ENCODE measurements around the gene CFH. TPM values are rescaled to one million over a fixed set of nuclear protein-coding genes. Genes with fewer than 3 reads are reported as not detected.

CFH gene
- total RNA-seq, 1 donor from 2014 or later = not detected

- Mint-ChIP-seq H3K27me3 (ENCODE audit: unreplicated experiment) (peaks cover 5% of the 10 kb centered on the region), H3K27ac (ENCODE audit: unreplicated experiment) (peak overlapping the region; percentile 96), H3K9me3 (ENCODE audit: unreplicated experiment) (peaks cover 12% of the 10 kb centered on the region), H3K36me3 (ENCODE audit: unreplicated experiment) (no peaks in the 10 kb centered on the region), H3K4me1 (ENCODE audit: low read depth, unreplicated experiment) (peaks cover 24% of the 10 kb centered on the region), H3K4me3 (ENCODE audit: unreplicated experiment) (peak overlapping the region; percentile 95)
- DNase-seq = no peak
- peak; percentile 3 for TF ChIP-seq CTCF (IDR thresholded peaks at IDR 0.05; ENCODE audit: partially characterized antibody, unreplicated experiment)
Measured at GRCh38 chr1:196609370-196609737, 42.5 kb upstream of the CFH start.

DNA sequence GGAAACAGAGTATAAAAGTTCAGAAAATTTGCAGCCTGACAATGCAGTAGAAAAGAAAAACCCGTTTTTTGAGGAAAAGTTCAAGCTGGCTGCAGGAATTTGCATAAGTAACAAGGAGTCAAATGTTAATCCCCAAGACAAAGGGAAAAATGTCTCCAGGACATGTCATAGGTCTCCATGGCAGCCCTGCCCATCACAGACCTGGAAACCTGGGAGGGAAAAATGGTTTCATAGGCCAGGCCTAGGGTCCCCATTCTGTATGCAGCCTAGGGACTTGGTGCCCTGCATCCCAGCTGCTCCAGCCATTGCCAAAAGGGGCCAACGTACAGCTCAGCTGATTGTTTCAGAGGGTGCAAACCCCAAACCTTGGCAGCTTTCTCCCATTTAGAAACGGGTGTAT is 40.0 kb upstream of the CFH start:
- TF ChIP-seq CTCF (IDR thresholded peaks at IDR 0.05; ENCODE audit: partially characterized antibody, unreplicated experiment) = no peak
- Mint-ChIP-seq H3K27ac (ENCODE audit: unreplicated experiment) (no peak overlapping the region), H3K36me3 (ENCODE audit: unreplicated experiment) (no peaks in the 10 kb centered on the region), H3K9me3 (ENCODE audit: unreplicated experiment) (peaks cover 12% of the 10 kb centered on the region), H3K4me1 (ENCODE audit: low read depth, unreplicated experiment) (peaks cover 12% of the 10 kb centered on the region), H3K27me3 (ENCODE audit: unreplicated experiment) (peaks cover 5% of the 10 kb centered on the region), H3K4me3 (ENCODE audit: unreplicated experiment) (no peak overlapping the region)
- no peak for DNase-seq

GRCh38 chr1:196619721-196620120 is 32.1 kb upstream of the CFH start:
- peaks cover 2% of the 10 kb centered on the region for H3K4me1 Mint-ChIP-seq (ENCODE audit: low read depth, unreplicated experiment)
- no peak for DNase-seq

GRCh38 chr1:196623079-196623478 is 28.8 kb upstream of the CFH start:
- H3K27me3 Mint-ChIP-seq (ENCODE audit: unreplicated experiment) = peaks cover 2% of the 10 kb centered on the region
- H3K27ac Mint-ChIP-seq (ENCODE audit: unreplicated experiment) = no peak overlapping the region
- TF ChIP-seq CTCF (IDR thresholded peaks at IDR 0.05; ENCODE audit: partially characterized antibody, unreplicated experiment) = no peak
- no peak overlapping the region for H3K4me3 Mint-ChIP-seq (ENCODE audit: unreplicated experiment)
- peaks cover 1% of the 10 kb centered on the region for H3K9me3 Mint-ChIP-seq (ENCODE audit: unreplicated experiment)
- H3K4me1 Mint-ChIP-seq (ENCODE audit: low read depth, unreplicated experiment) = peaks cover 8% of the 10 kb centered on the region
- H3K36me3 Mint-ChIP-seq (ENCODE audit: unreplicated experiment) = peaks cover 3% of the 10 kb centered on the region
- no peak for DNase-seq

More at GRCh38 chr1:196619721-196620120, 32.1 kb upstream of the CFH start:
- no peaks in the 10 kb centered on the region for H3K36me3 Mint-ChIP-seq (ENCODE audit: unreplicated experiment)
- H3K27ac Mint-ChIP-seq (ENCODE audit: unreplicated experiment) = no peak overlapping the region
- TF ChIP-seq CTCF (IDR thresholded peaks at IDR 0.05; ENCODE audit: partially characterized antibody, unreplicated experiment) = no peak
- no peaks in the 10 kb centered on the region for H3K27me3 Mint-ChIP-seq (ENCODE audit: unreplicated experiment)
- H3K9me3 Mint-ChIP-seq (ENCODE audit: unreplicated experiment) = no peaks in the 10 kb centered on the region
- no peak overlapping the region for H3K4me3 Mint-ChIP-seq (ENCODE audit: unreplicated experiment)

- Mint-ChIP-seq H3K27ac (ENCODE audit: unreplicated experiment) (no peak overlapping the region), H3K4me1 (ENCODE audit: low read depth, unreplicated experiment) (peaks cover 6% of the 10 kb centered on the region), H3K36me3 (ENCODE audit: unreplicated experiment) (peaks cover 17% of the 10 kb centered on the region), H3K4me3 (ENCODE audit: unreplicated experiment) (no peak overlapping the region), H3K9me3 (ENCODE audit: unreplicated experiment) (peaks cover 8% of the 10 kb centered on the region), H3K27me3 (ENCODE audit: unreplicated experiment) (peaks cover 2% of the 10 kb centered on the region)
- no peak for TF ChIP-seq CTCF (IDR thresholded peaks at IDR 0.05; ENCODE audit: partially characterized antibody, unreplicated experiment)
- DNase-seq = no peak
Measured at GRCh38 chr1:196628838-196629237, 23.0 kb upstream of the CFH start.

Measured in glutamatergic neuron (in vitro differentiated cells).